ENCODE data around the gene CACFD1.

GRCh38 chr9:133515615-133516255, 56.0 kb downstream of the CACFD1 start:
- TF ChIP-seq CTCF (IDR thresholded peaks at IDR 0.05 in 4 of 5, conservative IDR thresholded peaks at IDR 0.05 in 1 of 5) (no peak), POLR2A (IDR thresholded peaks at IDR 0.05) (no peak)
